ENCODE measurements around the gene SLC25A1.

Gene SLC25A1

DNA sequence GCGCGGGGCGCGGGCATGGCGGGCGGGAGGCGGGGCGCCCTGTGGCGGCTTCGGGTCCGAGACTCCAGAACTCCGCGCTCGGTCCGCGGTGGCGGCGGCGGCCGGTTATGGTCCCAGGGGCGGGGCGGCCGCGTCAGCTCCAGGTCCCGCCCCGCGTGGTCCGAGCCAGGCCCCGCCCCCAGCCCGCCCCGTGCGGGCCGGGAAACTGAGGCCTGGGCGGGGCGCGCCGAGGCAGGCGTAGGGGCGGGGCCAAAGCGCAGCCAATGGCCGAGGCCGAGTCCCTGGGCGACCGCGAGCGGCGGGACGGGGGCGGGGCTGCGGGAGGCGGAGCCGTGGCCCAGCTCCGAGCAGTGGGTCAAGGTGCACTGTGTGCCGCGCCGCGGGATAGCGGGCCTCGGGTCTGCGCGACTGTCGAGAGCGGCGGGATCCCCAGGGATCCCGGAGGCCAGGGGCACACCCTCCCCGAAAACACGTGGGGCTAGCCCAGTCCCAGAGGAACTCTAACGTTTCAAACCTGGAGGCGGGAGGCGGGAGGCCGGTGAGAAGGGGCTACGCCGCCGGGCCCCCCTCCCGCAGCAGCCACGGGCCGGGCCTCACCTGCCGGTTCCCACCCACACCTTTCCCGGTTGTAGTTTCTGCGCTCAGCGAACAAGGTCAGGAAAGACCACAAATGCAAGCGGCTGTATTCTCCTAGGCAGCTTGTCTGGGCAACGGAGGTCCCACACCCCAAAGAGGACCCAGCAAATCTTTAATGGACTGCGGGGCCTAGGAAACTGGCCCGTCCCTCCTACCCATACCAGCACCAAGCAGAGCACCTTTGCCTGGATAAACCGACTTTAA, at the start of gene SLC25A1:
Gene SLC25A1 (minus strand): TSS at position 80 of the 840 bp plus-strand sequence. CDS start 63 bp downstream, at position 17.
- DNase-seq, result peak; percentile 87 to 96

DNA sequence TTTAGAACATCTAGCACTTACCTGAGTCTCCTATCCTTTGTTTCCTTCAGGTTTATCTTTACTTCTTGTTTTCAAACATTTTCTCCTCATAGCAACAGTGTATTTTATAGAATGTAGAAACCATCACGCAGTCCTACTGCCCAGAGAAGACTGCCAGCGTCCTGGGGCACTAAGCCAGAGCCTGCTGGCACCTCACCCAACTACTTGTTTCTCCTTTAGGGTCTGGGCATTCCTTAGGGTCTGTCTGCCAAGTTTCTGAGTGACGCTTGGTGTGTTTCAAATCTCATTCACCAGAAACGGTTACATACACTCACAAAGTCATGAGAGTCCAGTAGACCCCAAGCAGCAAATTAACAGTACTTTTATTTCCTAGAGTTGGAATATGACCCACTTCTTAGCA, 49.6 kb upstream of the SLC25A1 start:
- DNase-seq, result no peak

DNA sequence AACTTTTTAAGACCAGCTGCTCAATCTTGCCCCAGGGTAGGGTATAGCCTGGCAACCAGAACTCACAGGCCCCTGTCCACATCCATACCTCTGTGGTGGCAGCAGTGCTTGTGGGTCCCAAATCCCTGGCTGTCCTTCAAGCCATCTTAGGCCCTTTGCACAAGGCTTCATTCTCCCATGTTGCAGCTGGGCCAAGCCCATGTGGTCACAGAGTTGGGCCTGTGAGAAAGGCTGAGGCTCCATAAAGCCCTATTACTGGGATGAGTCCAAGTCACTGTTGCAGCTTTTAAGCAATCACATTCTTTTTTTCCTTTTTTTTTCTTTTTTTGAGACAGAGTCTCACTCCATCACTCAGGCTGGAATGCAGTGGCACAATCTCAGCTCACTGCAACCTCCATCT, 47.9 kb upstream of the SLC25A1 start:
- DNase-seq, result no peak

DNA sequence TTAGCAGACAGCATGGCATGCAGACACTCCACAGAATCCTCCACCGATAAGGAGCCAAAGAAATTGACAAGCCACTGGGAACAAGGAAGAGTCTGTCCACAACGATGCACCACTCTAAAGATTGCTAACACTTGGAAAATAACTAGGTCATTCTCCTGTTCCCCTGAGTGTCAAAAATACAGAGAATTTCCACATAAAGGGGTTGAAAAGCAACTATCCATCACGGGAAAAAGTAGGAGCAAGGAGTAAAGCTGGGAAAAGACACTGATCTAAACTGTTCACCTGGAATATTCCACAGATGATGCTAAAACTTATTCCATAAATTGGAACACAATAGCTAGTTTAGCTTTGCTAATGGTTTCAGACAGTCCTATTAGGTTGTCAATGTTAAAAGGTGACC, 47.0 kb upstream of the SLC25A1 start:
- no peak for DNase-seq

DNA sequence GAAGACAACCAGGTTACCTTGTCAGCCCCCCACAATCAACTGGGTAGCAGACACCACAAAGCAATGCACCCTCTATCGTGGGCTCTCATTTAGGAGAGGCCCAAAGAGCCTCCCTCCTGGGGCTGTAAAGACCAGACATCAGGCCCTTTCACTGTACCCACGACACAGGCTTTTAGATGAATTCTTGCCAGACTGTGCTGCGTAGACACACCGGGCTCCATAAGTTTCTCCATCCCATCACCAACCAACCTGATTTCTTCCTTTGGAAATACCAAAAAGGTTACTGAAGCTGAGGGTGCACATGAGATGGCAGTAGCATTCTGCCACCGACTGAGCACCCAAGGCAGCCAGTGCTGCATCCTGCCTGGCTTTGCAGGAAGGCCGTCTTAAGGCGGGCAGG, 46.4 kb upstream of the SLC25A1 start:
- DNase-seq, result no peak

DNA sequence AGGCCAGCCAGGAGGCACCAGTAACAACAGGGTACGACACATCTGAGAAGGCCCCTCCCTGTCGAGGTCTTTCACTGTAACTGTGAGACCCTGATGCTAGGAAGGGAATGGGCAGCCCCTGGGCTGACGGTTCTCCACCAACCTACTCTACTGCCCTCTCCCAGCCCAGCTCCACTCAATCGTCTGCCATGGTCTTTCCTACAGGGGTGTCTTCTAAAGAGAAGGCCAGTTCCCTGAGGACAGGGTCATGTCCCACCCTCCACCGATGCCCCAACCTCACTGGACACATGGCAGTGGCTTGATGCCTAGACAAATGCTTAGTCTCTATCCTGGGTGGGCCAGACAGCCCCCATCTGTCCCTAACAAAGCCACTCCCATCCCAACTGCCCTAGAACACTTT, 46.0 kb upstream of the SLC25A1 start:
- no peak for DNase-seq

DNA sequence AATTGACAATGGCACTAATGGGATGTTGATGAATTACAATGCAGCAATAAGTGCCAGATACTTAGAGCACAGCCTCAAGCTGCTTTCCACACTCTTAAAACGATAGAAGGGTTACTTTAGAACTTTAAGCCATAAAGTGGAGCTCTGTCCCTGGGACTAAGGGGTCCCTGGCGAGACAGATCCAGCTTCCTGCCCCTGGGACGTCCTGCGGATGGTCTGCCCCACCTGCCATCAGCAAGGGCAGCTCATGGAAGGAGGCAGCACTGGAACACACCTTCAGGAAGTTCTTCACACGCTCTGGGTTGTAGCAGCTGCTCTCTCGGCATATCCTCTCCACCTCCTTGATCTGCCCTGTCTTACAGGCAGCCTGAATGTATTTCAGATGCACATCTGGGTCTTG, 45.1 kb upstream of the SLC25A1 start:
- DNase-seq, result no peak

DNA sequence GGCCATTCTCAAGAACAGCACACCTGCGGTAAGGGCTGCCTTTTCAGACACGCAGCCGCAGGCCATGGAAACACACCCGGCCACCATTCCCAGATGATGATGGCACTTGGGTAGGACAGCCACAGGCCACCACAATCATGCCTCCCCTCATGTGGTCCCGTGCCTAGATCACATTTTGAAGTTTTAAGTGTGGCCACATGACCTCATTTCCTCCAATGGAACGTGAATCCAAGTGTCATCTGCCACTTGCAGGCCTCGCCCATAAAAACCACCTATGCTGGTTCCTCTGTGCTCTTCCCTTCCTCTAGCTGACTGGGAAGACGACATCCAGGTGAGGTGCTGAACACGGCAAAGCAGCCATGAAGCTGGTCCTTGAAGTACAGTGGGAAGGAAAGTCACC, 44.6 kb upstream of the SLC25A1 start:
- no peak for DNase-seq

DNA sequence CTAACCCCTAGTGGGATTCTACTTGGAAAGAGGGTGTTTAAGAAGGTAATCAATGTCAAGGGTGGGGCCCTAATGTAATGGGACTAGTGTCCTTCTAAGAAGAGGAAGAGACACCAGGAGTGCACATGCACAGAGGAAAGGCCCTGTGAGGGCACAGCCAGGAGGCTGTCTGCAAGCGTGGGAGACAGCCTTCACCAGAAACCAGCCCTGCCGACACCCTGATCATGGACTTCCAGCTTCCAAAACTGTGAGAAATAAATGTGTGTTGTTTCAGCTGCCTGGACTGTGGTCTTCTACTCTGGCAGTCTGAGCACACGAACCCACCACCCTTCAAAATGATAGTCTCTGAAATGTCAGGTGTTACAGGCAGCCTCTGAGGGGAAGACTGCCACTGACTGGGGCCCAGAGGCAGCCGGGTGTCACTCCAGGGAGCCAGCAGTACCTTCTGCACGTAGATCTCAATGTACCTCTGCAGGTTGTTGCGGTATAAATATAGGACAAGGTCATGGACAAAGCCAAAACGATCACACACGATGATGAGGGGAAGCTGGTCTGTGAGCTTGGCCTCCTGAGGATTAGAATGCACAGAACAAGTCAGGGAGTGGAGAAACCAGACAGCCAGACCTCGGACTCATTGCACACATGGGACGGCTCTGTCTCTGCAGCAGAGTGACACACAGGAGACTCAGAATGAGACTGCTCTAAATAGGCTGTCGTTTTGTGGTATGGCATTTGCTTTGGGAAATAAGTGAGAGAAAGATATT, 43.9 kb upstream of the SLC25A1 start:
- DNase-seq, result no peak

DNA sequence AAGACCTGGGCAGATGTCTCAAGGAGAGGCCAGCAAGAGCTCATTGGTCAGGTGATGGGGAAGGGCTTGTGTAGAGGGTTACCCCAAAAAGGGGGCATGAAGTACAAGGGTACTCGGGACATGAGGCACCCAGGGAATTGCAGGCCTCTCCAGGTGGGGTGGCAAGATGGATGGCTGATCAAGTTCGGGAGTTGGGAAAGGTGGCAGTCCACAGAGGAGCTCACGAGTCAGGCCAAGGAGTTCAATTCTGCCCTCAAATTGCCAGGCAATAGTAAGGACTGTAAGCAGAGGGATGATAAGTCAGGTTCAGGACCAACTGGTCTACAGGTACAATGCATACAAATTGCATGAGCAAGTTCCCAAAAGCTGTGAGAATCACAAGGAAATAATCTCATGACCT, 42.3 kb upstream of the SLC25A1 start:
- no peak for DNase-seq

DNA sequence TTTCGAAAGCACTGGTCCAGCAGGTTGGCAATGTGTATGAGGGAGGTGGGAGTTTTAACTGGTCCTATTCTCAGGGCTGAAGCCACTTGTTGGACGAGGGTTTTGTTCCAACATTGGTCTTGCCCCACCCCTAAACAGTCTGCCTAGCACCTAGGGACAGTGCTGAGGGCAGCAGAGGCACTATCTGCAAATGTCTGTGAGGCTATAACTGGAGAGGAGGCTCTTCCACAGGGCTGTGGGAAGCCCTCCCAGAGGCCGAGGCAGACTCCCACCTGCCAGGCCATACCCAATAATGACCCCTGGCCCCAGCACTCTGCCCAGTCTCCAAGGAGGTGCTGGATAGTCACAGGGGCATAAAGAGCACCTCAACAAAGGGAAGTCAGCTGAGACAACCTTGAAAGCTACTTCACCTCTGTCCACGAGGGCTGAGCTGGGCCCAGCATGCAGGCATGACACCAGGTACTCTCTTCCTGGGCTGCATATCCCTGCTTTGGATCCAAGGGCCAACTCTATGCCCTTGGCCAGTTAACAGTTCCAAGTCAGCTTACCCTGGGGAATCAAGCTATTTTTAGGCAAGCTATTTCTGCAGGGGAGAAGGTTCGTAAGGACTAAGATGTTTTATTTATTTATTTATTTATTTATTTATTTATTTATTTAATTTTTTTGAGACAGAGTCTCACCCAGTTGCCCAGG, 40.2 kb upstream of the SLC25A1 start:
- no peak for DNase-seq

DNA sequence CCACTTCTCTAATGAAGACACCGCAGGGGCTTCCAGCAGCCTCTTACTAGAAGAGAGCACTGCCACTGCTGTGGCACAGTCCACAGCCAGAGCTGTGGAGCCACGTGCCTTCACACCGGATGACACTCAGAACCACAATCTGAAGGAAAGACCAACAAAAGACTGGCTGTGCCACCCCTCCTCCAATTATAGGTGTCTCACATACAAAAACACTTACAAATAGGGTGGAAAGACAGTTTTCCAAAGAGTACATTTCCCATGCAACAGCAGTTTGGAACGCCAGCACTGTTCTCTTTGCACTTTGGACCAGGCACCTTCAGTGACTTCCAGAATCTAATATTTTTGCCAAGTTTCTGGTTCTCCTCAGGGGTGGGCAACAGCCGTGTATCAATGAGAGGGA, 38.0 kb upstream of the SLC25A1 start:
- no peak for DNase-seq

DNA sequence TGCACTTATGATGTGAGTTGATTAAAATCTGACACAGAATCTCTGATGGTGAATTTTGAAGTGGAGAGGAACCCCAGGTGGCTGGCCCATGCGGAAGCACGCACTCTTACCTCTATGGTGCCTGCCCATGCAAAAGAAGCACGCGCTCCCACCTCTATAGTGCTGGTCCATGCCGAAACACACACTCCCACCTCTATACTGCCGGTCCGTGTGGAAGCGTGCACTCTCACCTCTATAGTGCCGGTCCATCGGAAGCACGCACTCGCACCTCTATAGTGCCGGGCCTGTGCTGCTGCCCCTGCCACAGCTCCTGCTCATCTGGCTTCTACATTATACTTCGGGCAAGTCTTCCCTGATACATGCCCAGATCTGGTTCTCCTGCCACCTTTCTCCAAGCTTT, 36.8 kb upstream of the SLC25A1 start:
- no peak for DNase-seq

DNA sequence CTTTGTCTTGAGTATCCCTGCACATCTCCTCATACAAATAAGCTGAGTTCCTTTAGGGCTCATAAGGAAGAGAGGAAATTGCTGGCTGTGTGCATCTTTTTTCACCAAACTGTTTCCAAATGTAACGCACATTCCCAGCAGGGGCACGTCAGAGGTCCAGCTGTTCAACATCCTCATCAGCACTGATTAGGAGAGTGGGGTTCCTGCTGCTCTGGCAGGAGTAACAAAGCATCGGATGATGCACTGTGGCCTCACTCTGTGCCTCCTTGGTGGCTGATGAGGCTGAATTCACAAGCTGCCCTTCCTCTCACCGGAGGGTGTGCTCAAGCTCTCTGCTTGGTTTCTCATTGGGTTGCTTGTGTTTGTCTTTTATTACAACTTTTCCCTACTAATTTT, 35.5 kb upstream of the SLC25A1 start:
- no peak for DNase-seq

DNA sequence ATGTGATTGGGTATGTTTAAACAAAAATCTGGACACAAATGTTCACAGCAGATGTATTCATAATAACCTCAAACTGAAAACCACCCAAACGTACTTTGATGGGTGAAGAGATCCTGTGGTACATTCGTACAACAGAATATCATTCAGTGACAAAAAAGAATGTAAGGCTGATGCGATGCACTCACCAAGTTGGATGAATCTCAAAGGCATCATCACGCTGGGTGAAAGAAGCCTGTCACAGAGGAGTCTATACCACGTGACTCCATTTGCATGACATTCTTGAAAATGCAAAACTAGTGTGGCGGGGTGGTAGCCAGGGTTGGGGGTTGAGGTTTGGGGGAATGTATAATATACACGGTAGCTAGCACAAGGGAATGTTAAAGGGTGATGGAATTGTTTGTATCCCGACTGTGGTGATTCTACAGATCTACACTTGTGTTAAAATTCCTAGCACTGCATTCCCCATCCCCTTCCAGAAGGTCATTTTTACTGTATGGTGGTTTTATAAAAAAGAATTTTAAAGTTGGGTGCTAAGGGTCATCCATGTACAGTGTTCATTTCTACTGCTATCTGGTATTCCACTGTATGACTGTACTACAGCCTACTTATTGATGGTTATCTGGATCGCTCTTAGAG, 35.0 kb upstream of the SLC25A1 start:
- no peak for DNase-seq

DNA sequence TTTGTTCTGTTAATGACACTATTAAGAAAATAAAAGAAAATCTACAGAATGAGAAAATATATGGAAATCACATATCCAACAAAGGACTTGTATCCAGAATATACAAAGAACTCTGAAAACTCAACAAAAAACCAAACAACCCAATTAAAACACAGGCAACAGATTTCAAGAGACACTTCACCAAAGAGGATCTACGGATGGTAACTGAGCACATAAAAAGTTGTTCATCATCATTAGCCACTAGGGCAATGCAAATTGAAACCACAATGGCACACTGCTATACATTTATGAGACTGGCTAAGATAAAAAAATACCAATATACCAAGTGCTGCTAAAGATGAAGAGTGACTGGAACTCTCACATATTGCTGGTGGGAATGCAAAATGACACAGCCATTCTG, 34.5 kb upstream of the SLC25A1 start:
- DNase-seq, result no peak

DNA sequence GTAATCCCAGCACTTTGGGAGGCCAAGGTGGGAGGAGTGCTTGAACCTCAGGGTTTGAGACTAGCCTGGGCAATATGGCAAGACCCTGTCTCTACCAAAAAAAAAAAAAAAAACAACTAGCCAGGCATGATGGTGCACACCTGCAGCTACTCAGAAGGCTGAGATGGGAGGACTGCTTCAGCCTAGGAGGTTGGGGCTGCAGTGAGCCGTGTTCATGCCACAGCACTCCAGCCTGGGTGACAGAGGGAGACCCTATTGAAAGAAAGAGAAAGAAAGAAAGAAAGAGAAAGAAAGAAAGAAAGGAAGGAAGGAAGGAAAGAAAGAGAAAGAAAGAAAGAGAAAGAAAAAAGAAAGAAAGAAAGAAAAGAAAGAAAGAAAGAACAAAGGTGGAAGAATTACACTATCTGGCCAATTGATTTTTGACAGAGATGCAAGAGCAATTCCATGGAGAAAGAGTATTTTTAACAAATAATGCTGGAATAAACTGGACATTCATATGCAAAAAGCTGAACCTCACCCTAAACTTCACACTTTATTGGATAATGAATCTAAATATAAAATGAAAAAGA, 33.9 kb upstream of the SLC25A1 start:
- no peak for DNase-seq

DNA sequence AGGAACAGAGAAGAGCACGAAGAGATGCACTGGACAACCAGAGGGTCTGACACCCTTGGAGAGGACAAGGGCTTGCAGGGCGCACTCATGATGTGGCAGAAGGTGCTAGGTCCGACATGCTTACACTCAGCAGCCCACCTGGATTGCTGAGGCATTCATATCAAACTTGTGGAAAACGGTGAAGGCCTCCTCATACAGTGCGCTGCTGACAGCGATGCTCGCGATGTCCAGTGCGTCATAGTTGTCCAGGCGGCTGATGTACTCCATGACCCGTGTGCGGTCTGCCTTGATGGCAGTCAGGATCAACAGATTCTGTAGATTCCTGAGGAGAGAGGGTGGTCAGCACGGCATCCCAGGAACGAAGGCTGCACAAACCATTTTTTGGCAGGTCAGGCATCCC, 31.7 kb upstream of the SLC25A1 start:
- no peak for DNase-seq

DNA sequence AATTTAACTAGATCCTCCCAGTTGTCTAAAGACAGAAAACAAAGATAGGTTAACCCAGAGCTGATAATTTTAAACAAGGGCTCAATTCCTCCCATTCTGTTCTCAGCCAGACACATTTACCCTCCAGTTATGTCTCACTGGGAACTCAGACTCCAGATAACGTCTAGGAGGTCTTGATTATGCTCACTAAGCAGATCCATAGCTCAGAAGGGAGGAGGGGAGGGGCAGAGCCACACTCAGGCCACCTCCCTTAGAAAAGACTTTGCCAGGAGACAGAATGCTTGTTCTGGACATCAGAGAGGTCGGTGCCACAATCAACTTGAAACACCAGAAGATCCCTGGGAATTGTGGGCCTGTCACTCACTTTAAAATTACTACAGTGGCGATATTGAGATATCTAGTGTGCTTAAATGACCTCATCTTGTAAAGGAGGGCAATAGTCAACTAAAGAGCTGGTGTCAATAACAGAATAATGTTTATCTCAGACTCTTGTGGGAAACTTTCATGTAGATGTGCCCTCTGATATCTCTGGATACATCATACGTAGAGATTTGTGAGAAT, 29.8 kb upstream of the SLC25A1 start:
- DNase-seq, result no peak

DNA sequence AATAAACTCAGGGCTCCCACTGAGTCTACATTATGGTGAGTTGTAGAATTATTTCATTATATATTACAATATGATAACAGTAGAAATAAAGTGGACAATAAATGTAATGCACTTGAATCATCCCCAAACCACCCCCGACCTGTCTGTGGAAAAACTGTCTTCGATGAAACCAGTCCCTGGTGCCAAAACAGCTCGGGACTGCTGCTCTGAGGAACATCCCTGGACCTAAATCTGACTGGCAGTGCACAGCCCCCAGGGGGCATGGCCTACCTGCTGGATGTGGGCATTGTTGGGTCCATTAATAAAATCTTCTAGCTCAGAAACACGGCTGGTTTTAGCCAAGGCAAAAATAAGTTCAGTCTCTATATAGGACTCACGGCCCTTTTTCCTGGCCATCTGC, 29.3 kb upstream of the SLC25A1 start:
- no peak for DNase-seq

DNA sequence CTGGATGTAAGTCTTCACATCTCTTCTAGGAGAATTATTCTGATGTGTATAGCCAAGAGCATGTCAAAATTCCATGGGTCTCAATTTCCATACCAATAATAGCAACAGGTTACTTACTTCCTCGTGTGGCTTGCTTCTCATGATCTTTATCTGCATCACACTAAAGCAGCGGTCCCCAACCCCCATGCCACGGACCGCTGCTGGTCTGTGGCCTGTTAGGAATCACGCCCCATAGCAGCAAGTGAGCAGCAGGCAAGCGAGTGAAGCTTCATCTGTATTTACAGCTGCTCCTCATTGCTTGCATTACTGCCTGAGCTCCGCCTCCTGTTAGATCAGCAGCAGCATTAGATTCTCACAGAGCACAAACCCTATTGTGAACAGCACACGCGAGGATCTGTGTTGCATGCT, 28.9 kb upstream of the SLC25A1 start:
- no peak for DNase-seq

DNA sequence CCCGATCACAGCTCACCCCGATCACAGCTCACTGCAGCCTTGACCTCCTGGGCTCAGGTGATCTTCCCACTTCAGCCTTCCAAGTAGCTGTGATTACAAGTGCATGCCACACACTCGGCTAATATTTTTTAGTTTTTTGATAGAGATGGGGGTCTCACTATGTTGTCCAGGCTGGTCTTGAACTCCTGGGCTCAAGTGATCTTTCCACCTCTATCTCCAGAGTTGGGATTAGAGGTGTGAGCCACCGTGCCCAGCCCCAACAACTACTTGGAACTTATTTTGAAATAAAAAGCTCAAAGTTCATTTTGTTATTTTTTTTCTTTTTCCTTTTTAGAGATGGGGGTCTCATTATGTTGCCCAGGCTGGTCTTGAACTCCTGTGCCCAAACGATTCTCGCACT, 27.8 kb upstream of the SLC25A1 start:
- DNase-seq, result no peak

DNA sequence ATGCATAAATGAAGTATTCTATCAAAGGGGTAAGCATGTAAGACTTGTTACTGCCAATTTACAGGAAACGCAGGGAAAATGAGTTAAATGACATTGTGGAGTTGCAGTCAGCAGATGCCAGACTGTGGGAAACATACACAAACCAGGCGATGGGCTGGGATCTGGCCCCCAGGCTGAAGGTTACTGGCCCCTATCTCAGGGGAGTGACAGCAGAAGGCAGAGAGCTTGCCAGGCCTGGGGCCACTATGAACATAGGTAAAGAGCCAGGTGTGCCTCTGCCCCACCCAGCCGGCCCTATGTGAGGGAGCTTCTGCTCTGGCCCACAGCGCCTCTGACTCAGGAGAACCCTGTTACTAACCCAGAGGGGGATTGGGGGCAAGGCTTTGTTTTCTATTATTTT, 26.1 kb upstream of the SLC25A1 start:
- no peak for DNase-seq
